Measurements from ENCODE around the gene GRM8.

GRCh38 chr7:127254163-127254684 is 1.5 kb upstream of the GRM8 start:
- TF ChIP-seq CTCF (conservative IDR thresholded peaks at IDR 0.05; ENCODE audit: low read depth, low read length) (no peak), EZH2 (IDR thresholded peaks at IDR 0.05; ENCODE audit: borderline replicate concordance, low read depth, low read length, poor library complexity, severe bottlenecking) (no peak)
